DMS53 (cell line): ENCODE data around the gene HPSE2.

Source experiments
- DNase-seq: peaks from one replicate; lab custom pipeline; 2025; lab: John Stamatoyannopoulos, UW

HPSE2 gene

GRCh38 chr10:98617906-98618520 lies 617.6 kb downstream of the HPSE2 start:
- no peak for DNase-seq

GRCh38 chr10:98613446-98613845 lies 622.2 kb downstream of the HPSE2 start:
- no peak for DNase-seq

GRCh38 chr10:98611436-98611835 lies 624.2 kb downstream of the HPSE2 start:
- DNase-seq, result no peak

GRCh38 chr10:98610836-98611235 lies 624.8 kb downstream of the HPSE2 start:
- no peak for DNase-seq

GRCh38 chr10:98610301-98610700 lies 625.4 kb downstream of the HPSE2 start:
- no peak for DNase-seq

- DNase-seq, result no peak
These were observed 626.4 kb downstream of the HPSE2 start for GRCh38 chr10:98609265-98609664.

GRCh38 chr10:98608411-98608810 lies 627.2 kb downstream of the HPSE2 start:
- DNase-seq, result no peak

GRCh38 chr10:98602224-98602623 lies 633.4 kb downstream of the HPSE2 start:
- no peak for DNase-seq

- no peak for DNase-seq
These were observed 636.5 kb downstream of the HPSE2 start for GRCh38 chr10:98599032-98599610.

- DNase-seq, result no peak
These were observed 639.2 kb downstream of the HPSE2 start for GRCh38 chr10:98596404-98596803.

GRCh38 chr10:98589691-98590090 lies 646.0 kb downstream of the HPSE2 start:
- no peak for DNase-seq

GRCh38 chr10:98589007-98589406 lies 646.6 kb downstream of the HPSE2 start:
- peak; percentile 68 for DNase-seq

- DNase-seq, result peak; percentile 94
These were observed 648.4 kb downstream of the HPSE2 start for GRCh38 chr10:98587156-98587837.

GRCh38 chr10:98586096-98586495 lies 649.6 kb downstream of the HPSE2 start:
- peak; percentile 56 for DNase-seq

- DNase-seq, result no peak
These were observed 653.3 kb downstream of the HPSE2 start for GRCh38 chr10:98582363-98582762.

GRCh38 chr10:98577578-98577977 lies 658.1 kb downstream of the HPSE2 start:
- peak; percentile 35 for DNase-seq

- DNase-seq, result peak; percentile 84
These were observed 658.5 kb downstream of the HPSE2 start for GRCh38 chr10:98577168-98577567.

GRCh38 chr10:98576096-98576495 lies 659.6 kb downstream of the HPSE2 start:
- DNase-seq, result no peak

GRCh38 chr10:98572594-98572993 lies 663.1 kb downstream of the HPSE2 start:
- DNase-seq, result no peak

GRCh38 chr10:98570834-98571233 lies 664.8 kb downstream of the HPSE2 start:
- DNase-seq, result no peak

- DNase-seq, result no peak
These were observed 665.8 kb downstream of the HPSE2 start for GRCh38 chr10:98569853-98570252.

- DNase-seq, result no peak
These were observed 667.1 kb downstream of the HPSE2 start for GRCh38 chr10:98568551-98568950.

- DNase-seq, result no peak
These were observed 668.1 kb downstream of the HPSE2 start for GRCh38 chr10:98567391-98568133.
